ENCODE measurements around the gene PLCG1.

PLCG1 gene

DNA sequence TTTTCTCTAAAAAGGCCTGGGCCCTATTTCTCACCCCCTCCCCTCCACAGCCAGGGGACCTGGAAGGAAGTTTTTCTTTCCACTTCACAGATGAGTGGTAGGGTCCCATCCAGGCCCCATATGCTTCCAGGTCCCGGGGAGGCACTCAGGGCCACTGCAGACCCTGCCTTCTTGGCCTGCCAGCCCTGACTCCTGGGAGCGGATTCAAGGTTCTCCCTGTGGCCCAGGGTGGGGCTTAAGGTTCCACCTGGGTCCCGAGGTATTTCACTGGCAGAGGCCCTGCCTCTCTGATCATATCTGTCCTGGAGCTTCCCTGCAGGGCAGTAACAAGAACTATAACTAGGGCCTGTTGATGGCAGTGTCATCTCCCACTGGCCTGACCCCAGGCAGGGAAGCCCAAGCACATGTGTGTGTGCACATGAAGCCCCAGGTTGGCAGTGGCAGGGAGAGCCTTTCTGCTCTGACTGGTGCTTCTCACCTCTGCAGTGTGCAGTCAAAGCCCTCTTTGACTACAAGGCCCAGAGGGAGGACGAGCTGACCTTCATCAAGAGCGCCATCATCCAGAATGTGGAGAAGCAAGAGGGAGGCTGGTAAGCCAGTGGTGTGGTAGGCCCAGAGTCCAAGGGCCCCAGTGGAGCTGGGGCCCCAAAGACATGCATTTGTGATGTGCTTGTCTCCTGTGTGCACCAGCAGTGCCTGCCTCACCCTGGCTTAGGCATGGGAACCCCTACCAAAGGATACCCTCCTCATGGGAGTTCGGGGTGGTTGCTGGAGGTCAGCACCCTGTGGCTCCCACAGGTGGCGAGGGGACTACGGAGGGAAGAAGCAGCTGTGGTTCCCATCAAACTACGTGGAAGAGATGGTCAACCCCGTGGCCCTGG, 31.2 kb downstream of the PLCG1 start:
- DNase-seq, result no peak

DNA sequence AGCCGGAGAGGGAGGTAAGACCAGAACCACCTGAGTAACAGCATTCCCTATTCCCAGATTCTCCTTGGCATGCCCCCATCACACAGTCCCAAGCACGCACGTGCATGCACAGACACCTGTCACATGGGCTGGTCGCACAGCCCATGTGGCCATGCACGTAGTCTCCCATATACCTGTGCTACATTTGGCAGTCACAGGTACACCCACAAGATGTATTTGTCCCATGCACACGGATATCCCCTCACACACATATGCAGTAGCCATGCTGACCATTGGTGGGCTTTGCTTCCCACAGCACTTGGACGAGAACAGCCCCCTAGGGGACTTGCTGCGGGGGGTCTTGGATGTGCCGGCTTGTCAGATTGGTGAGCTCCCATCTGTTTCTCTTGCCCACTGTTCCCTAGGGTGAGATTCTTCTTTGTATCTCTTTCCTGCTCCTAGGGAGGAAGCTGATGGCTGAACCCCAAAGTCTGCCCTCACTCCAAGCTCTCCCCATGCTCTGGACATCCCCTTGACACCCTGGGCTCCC, 31.9 kb downstream of the PLCG1 start:
- DNase-seq, result no peak

DNA sequence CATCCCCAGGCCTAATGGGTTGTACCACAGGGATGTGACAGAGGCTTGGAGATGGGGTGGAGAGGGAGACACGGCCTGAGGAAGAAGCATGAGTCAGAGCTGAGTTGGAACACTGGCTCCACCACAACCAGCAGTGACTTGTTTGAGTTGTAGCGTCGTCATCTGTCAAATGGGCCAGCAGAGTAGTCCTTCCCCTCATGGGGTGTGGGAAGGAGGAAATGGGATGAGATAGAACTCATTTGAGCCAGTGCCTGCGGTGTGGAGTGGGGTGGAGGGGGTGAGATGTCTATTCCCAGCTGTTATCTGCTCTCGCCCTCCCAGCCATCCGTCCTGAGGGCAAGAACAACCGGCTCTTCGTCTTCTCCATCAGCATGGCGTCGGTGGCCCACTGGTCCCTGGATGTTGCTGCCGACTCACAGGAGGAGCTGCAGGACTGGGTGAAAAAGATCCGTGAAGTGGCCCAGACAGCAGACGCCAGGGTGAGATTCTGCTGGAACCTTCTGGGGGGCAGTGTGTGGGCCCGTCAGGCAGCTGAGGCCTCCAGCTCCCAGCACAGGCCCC, 32.5 kb downstream of the PLCG1 start:
- DNase-seq, result no peak

DNA sequence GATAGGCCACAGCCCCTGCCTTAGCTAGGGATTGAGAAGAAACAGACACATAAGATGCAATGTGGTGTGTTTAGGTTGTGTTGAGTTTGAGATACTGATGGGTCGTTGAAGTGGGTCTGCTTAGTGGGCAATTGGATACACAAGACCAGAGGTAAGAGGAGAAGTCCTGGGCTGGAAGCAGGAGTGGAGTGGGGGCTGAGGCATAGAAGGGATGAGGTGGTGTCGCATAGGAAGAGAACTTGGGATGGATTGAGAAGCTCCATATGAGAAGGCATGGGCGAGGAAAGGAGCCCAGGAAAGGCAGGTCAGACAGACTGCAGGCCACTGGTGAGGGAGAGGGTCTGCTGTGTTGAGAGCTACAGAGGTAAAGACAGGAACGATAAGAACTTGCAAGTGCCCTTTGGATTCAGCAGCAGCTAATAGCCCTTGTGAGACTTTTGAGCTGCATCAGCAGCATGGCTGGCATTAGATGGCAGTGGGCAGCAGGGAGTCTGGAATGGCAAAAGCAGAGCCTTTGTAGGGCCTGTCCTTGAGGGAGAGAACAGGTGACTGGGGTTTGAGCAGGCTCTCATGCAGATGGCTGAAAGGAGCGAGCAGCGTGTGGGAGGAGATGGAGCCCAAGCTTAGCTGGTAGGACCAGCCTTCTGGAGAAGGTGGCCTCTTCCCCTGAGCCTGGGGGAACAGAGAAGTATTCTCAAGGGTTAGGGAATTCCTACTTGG, 33.2 kb downstream of the PLCG1 start:
- no peak for DNase-seq

DNA sequence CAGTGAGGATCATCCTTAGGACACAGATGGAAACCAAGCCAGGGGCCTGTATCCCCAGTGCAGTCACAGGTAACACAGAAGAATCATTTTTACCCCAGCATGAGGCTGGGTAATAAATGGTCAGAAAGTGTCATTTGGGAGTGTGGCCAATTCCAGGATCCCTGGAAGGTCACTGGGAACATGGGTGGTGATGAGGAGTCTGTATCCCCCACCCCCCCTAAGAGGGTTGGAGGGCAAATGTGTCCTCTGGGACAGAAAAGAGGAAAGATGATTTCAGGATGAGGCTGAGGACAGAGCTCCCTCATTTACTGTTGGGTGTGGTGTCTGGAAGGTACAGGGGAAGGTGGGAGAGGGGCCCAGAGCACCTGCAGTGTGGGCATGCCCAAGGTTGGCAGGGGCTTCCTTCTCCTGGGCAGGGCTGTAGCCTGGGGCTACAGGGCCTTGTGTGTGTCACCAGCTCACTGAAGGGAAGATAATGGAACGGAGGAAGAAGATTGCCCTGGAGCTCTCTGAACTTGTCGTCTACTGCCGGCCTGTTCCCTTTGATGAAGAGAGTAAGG, 34.5 kb downstream of the PLCG1 start:
- no peak for DNase-seq

DNA sequence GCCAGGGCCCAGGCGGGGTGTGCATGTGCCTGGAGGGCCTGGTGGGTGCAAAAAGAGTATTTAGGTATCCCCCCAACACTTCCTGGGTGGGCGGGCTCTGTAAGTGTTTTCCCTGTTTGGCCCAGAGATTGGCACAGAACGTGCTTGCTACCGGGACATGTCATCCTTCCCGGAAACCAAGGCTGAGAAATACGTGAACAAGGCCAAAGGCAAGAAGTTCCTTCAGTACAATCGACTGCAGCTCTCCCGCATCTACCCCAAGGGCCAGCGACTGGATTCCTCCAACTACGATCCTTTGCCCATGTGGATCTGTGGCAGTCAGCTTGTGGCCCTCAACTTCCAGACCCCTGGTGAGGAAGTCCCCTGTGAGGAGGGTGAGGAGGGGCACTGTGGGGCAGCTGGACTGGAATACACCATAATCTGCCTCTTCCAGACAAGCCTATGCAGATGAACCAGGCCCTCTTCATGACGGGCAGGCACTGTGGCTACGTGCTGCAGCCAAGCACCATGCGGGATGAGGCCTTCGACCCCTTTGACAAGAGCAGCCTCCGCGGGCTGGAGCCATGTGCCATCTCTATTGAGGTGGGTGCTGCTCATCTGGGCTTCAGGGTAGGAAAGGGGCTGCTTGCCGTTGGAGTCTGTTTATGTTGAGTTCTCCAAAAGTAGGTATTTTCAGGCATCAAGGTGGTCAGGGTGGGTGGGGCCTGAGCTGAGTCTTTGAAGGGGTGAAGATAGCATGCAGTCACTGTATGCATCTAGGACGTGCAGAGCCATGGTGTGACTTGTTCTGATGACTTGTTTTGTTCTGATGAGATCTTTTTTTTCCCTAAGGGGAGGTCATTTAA, 35.2 kb downstream of the PLCG1 start:
- no peak for DNase-seq

DNA sequence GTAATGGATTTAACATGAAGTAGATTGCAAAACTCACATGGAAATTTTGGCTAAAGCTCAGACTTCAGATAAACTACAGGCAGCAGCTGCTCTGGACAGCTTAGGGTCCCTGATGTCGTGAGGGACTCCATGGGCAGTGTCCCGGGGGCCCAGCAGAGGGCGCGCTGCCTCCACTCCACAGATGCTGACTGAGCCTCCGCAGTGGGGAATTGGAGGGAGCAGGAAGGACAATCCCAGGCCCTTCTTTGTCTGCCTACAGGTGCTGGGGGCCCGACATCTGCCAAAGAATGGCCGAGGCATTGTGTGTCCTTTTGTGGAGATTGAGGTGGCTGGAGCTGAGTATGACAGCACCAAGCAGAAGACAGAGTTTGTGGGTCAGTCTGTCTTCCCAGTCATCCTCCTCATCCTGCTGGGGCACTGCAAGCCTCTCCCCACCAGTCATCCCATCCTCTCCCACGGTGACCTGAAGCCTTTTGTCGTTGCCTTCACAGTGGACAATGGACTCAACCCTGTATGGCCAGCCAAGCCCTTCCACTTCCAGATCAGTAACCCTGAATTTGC, 35.9 kb downstream of the PLCG1 start:
- DNase-seq, result peak; percentile 59

DNA sequence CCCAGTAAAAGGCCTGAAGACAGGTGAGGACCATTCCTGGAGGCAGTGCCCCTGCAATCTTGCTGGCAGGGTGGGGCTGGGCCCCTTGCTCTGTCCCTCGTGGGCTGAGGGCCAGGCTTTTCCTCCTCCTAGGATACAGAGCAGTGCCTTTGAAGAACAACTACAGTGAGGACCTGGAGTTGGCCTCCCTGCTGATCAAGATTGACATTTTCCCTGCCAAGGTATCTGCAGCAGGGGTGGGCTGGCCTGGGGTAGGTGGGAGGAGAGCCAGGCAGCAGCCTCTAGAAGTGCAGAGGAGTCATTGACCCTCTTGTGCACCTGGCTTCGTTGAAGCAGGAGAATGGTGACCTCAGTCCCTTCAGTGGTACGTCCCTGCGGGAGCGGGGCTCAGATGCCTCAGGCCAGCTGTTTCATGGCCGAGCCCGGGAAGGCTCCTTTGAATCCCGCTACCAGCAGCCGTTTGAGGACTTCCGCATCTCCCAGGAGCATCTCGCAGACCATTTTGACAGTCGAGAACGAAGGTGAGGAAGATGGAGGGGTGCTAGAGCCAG, 36.5 kb downstream of the PLCG1 start:
- no peak for DNase-seq

DNA sequence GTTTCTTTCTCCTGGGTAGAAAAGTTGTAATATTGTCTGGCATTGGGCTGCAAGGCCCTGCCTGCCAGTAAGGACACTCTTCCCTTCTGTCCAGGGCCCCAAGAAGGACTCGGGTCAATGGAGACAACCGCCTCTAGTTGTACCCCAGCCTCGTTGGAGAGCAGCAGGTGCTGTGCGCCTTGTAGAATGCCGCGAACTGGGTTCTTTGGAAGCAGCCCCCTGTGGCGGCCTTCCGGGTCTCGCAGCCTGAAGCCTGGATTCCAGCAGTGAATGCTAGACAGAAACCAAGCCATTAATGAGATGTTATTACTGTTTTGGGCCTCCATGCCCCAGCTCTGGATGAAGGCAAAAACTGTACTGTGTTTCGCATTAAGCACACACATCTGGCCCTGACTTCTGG, 37.0 kb downstream of the PLCG1 start:
- no peak for DNase-seq

DNA sequence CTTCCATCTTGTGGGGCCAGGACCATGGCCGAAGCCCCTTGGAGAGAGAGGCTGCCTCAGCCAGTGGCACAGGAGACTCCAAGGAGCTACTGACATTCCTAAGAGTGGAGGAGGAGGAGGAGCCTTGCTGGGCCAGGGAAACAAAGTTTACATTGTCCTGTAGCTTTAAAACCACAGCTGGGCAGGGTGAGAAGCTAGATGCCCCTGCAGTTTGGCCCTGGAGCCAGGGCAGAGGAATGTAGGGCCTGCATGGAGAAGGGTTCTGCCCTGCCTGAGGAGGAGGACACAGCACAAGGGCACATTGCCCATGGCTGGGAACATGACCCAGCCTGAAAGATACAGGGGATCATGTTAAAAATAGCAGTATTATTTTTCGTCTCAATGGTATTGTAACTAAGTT, 37.4 kb downstream of the PLCG1 start:
- DNase-seq, result no peak

DNA sequence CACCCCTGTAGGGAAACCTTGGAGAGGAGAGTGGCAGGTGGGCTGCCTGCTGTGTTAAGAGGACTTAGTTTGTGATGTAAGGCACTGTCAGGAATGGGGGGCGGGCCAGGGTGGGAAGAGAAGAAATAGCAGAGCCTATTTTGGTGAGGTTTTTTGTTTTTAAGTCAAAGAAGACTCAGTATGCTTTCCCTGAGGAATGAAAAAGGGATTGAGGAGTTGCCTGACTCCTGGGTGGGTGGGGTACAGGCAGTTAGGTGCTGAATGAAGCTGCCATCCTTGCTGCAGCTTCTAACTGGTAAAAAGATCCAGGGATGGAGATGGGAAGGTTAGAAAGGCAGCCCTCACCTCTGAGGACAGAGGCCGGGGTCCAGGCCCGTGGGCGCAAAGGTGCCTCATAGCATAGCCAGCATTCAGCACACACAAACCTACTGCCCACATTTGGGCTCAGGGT, 37.9 kb downstream of the PLCG1 start:
- DNase-seq, result no peak

DNA sequence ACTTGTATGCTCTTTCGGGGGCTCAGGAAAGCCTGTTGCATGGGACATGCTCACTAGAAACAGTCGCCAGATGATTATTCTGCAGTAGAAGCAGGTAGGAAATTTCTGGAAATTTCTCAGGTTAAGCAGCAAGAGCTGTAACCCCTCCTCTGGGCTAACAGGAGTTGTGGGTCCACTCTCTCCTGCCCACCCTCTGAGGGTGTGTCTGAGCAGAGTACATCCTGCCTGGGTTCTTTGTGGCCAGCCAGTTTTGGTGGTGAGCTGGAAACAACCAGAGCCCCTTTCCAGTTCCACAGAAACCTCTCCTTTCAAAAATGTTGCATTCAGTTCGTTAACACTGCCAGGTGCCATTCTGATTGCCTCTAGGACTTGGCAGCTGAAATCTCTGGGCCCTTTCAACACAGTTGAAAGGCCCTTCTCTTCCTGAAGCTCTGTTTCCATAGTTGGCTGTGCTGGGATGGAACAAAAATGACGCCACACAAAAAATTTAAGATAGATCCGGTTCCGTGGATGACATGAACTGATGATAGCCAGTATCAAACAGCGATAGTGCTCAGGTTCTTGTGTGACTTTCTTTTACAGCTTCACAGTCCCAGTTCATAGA, 38.5 kb downstream of the PLCG1 start:
- DNase-seq, result no peak

DNA sequence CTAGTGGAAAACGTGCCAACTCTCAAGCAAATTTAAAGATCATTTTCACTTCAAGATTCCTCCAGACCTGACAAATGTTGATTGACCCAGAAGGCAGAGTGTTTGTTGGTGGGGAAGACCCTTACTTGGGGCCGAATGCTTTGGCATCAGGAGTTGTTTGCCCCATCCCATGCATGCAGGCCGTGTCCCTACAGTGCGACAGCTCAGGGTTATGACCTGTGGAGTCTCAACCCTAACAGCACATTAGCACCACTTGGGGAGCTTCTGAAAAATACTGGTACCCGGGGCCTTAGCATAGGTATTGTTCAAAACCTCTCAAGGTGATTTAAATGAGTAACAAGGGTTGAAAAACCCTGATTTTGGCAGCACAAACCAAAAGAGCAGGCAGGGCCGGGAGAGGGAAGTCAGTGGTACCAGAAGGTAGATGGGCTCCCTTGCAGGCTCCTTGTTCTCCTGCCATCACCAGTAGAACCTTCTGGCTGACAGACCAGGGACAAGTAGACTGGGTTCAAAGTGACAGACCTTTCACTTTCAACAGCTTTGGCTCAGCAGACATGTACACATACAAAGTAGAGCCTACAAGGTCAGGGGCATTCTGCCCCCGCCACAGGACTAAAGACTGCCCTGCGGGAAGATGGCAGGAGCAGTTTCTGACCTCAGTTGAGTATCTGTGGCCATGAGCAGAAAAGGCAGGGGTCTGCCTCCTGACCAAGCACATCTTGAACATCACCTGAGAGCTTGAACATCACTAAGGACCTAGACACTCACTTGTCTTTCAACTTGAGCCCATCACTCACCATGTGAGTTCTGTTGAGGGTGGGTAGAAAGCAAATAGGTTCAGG, 39.6 kb downstream of the PLCG1 start:
- DNase-seq, result no peak

DNA sequence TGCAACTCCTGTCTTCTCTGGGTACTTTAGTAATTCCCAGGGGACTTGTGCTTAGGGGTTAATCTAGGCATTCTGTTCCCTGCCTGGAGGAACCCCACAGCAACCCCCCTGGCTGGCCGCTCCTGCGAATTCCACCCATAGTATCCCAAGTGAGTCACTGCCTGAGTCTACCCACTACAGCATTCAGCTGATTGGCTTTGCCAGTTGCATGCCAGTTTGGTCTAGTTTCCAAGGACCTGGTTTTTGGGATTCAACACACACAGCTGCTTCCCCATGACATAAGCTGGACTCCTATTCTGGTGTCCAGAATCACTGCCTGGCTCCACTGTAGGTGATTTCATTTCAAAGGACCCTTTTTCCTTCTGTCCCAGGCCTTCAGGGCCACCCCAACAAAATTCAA, 40.3 kb downstream of the PLCG1 start:
- no peak for DNase-seq

DNA sequence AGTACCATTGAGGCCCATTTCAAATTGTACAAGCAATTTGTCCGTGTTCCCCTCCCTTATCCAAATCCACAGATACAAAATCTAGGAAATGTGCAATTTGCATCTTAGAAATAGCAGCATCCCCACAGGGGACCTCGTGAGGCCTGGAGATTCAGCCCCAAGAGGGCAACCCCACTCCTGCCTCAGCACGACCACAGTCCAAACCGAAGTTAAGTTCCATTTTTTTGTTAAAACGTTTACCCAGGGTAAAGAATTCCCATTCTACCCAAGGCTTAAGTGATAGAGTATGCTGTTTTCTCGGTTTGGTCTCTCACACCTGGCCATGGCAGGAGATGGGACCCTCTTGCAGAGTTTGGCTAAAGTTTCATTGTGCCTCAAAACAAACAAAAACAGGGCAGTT, 41.2 kb downstream of the PLCG1 start:
- DNase-seq, result no peak

DNA sequence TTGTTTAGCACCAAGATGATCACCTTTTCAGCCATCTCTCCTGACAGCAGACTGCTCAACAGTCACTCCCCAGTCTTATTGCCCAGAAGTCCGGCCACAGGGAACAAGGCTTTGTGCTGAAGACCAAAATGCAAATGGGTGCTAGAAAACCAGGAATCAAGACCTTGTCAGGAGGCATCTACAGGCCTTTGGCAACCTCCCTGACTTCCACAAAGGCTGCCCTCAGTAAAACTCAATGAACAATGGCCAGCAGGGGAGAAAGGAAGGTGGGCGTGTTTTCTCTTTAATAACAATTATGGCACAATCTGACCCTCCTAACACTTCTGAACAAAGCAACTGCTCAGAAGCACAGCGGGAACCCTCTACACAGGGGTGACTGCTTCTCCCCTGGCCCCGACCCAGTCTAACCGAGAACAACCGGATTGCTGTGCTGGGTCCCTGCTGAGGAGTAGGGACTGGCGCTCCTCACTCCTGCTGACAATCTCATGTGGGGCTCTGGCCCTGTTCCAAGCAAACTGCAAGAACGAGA, 41.6 kb downstream of the PLCG1 start:
- no peak for DNase-seq

DNA sequence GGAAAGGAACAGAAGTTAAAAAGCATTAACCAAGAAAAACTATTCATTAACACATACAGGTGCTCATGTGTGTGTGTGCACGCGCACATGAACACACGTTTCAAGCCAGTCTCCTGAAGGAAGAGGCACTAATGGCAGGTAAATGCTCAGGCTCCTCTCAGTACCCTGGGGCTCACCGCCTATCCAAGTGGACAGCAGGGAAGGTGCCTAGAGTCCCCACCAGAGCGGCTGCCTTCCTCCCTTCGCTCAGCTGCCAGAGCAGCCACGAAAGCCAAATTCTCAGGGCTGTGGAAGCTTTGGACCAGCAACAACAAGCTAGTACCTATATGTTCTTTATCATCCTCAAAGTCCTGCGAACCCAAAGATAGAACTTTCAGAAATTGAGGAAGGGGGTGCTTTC, 42.6 kb downstream of the PLCG1 start:
- no peak for DNase-seq

DNA sequence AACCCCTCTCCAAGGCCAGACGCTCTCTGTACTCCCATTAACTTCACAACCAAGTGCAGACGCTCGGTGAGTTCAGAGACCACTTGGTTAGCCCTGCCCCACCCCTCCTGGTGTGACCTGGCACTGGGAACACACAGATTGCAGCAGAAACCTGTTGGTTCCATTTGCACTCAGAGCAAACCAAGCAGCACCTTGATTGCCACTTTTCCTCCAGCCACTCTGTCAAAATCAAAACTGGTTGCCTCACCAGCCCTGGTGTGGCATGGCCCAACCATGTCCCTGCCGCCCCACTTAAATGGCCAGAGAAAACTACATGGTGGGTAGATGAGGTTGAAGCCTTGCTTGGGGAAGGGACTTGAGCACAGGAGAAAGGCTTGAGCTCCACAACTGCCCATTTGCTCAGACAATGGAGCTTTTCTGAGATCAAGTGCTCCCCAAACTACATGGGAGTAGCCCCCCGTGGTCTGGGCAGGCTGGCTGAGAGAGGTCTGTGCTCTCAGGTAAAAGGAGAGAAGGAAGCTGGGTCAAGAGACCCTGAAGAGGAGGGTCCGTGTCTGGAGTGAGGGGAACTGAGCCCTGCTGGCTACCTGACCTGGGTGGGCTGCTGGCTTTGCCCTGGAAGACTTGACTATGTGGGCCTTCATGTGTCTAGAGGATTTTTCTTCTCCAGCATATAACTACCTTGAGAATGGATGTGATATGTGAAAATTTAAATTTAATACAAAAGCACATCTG, 43.4 kb downstream of the PLCG1 start:
- DNase-seq, result no peak

DNA sequence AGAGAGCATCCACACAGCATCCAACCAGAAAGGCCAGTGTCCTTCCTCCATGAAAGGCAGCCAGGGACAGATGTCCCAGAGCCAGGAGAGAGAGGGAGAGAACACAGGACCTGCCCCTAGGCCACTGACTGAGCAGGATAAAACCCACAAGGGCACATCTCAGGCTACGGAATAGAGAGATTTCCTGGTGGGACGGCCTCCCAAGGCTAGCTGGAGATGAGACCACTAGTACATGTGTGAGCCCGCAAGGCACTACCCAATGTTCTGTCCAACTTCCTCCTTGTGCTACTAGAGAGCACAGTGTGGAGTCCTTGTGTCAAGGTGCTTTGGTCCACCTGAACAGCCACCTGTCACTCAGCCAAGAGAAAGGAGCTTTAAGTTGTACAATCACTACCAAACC, 44.2 kb downstream of the PLCG1 start:
- no peak for DNase-seq

All from NCI-H1694 (cell line).